ENCODE measurements around the gene CFTR.
A peak's percentile ranks its signal among the peaks of the same experiment; 100 is the strongest.
"Not testable (repeated sequence)": the region's sequence is repeated elsewhere in the genome, so short reads cannot be mapped to it uniquely, and the experiment has no call there.

Gene CFTR

GRCh38 chr7:117692338-117692737 lies 212.5 kb downstream of the CFTR start:
- no peak for DNase-seq

- DNase-seq = no peak
Measured at GRCh38 chr7:117698018-117698417, 218.2 kb downstream of the CFTR start.

- no peak for DNase-seq
Measured at GRCh38 chr7:117704063-117704462, 224.2 kb downstream of the CFTR start.

- no peak for DNase-seq
Measured at GRCh38 chr7:117705630-117706029, 225.8 kb downstream of the CFTR start.

- no peak for DNase-seq
Measured at GRCh38 chr7:117706210-117706609, 226.4 kb downstream of the CFTR start.

- DNase-seq = no peak
Measured at GRCh38 chr7:117707080-117707479, 227.3 kb downstream of the CFTR start.

- not testable (repeated sequence) for DNase-seq
Measured at GRCh38 chr7:117708173-117708572, 228.3 kb downstream of the CFTR start.

GRCh38 chr7:117711556-117711955 lies 231.7 kb downstream of the CFTR start:
- no peak for DNase-seq

GRCh38 chr7:117715784-117716445 lies 236.1 kb downstream of the CFTR start:
- DNase-seq = peak; percentile 67

- DNase-seq = no peak
Measured at GRCh38 chr7:117716707-117717299, 237.0 kb downstream of the CFTR start.

GRCh38 chr7:117717357-117717756 lies 237.5 kb downstream of the CFTR start:
- no peak for DNase-seq

Measured in NCI-H69 (cell line).